Endothelial cell of umbilical vein (primary cell): ENCODE data around the gene ERLEC1. TPM values are rescaled to one million over a fixed set of nuclear protein-coding genes. Genes with fewer than 3 reads are reported as not detected.

Experiments
- BruUV-seq: library from RNA; stranded (reverse); fragments of 400-500 nt; replicated peaks from 2 replicates; lab custom pipeline; 2021; lab: Mats Ljungman, UMichigan
- CTCF ChIA-PET: fragments of 300-600, 350-600 bp; sonication (Branson Sonifier 250); formaldehyde crosslinking; loops from one replicate; lab custom pipeline; 2021; ENCODE audit warnings: antibody characterized with exemption, inconsistent platforms; lab: Charles Lee
- POLR2A ChIA-PET: fragments of 300-600, 350-600 bp; sonication (Branson Sonifier 250); formaldehyde crosslinking; loops from one replicate; lab custom pipeline; 2021; ENCODE audit warnings: antibody characterized with exemption, inconsistent platforms; lab: Charles Lee
- DNase-seq: peaks from one replicate; pipeline ENCODE4 v3.0.0-alpha.2; 2011; ENCODE audit warnings: low read depth, low spot score
- FAIRE-seq: peaks from 2 replicates; lab custom pipeline; 2011; peaks lifted over from hg19 to GRCh38; lab: Jason Lieb, UNC
- H2AFZ ChIP-seq: 2 replicates; pipeline ENCODE4 v1.6.0; 2012; ENCODE audit warnings: low read depth, low read length, control low read depth, inconsistent platforms
- H3K27ac ChIP-seq: 2 replicates; pipeline ENCODE4 v1.5.1; 2011; ENCODE audit warnings: low read depth, mild to moderate bottlenecking, control low read depth, low read length, moderate library complexity; ENCODE audit not compliant: insufficient read depth
- H3K27me3 ChIP-seq, 2 experiments: 2 replicates each; pipeline versions ENCODE4 v1.6.0 to v1.6.1; 2011; ENCODE audit warnings: low read length in 2 of 2, mixed read lengths in 1 of 2; ENCODE audit not compliant: control insufficient read depth in 2 of 2, insufficient read depth in 2 of 2
- H3K36me3 ChIP-seq, 2 experiments: 2 replicates in 1 of 2; 3 replicates in 1 of 2; pipeline ENCODE4 v1.5.1; 2011; ENCODE audit warnings: low read length in 2 of 2, mild to moderate bottlenecking in 1 of 2, moderate library complexity in 1 of 2; ENCODE audit not compliant: control insufficient read depth in 2 of 2, insufficient read depth in 2 of 2; ENCODE audit errors: extremely low read depth in 1 of 2
- H3K4me1 ChIP-seq: 3 replicates; pipeline ENCODE4 v1.5.1; 2011; ENCODE audit warnings: mild to moderate bottlenecking, low read length; ENCODE audit not compliant: control insufficient read depth, insufficient read depth; ENCODE audit errors: extremely low read depth
- H3K4me2 ChIP-seq: 2 replicates; pipeline ENCODE4 v1.6.1; 2011; ENCODE audit warnings: low read length, control low read depth, mixed read lengths; ENCODE audit not compliant: insufficient read depth
- H3K4me3 ChIP-seq, 3 experiments: fragments of 200-600 bp in 1 of 3; sonication (generic), shearing (Covaris generic) in 1 of 3; replicated peaks in 1 of 3; 2 replicates each; pipeline ENCODE4 v1.5.1; 2011 to 2016; ENCODE audit warnings: control low read depth in 3 of 3, low read length in 3 of 3, mild to moderate bottlenecking in 2 of 3, inconsistent platforms in 1 of 3, low read depth in 1 of 3, moderate library complexity in 1 of 3; ENCODE audit not compliant: insufficient read depth in 1 of 3
- H3K79me2 ChIP-seq: 2 replicates; pipeline ENCODE4 v1.6.0; 2012; ENCODE audit warnings: low read length, inconsistent platforms; ENCODE audit not compliant: control insufficient read depth, insufficient read depth
- H3K9ac ChIP-seq: replicated peaks from 2 replicates; pipeline ENCODE3; 2011; ENCODE audit warnings: low read length, control low read depth; ENCODE audit not compliant: insufficient read depth; ENCODE audit errors: extremely low read depth
- H3K9me1 ChIP-seq: replicated peaks from 3 replicates; pipeline ENCODE4 v1.6.0; 2011; ENCODE audit warnings: mild to moderate bottlenecking, low read length; ENCODE audit not compliant: control insufficient read depth, insufficient read depth; ENCODE audit errors: extremely low read depth
- H3K9me3 ChIP-seq: replicated peaks from 2 replicates; pipeline ENCODE4 v1.5.1; 2012; ENCODE audit warnings: low read length, inconsistent platforms; ENCODE audit not compliant: control insufficient read depth, insufficient read depth
- H4K20me1 ChIP-seq: replicated peaks from 2 replicates; pipeline ENCODE3; 2011; ENCODE audit warnings: mild to moderate bottlenecking, low read length; ENCODE audit not compliant: control insufficient read depth, insufficient read depth; ENCODE audit errors: extremely low read depth
- EZH2 ChIP-seq: IDR thresholded peaks from 2 replicates; pipeline ENCODE4 v1.6.1; 2012; ENCODE audit warnings: borderline replicate concordance, low read depth, mild to moderate bottlenecking, moderate library complexity, low read length, inconsistent platforms; ENCODE audit not compliant: severe bottlenecking
- FOS ChIP-seq: IDR thresholded peaks from 2 replicates; pipeline ENCODE4 v1.6.1; 2011; ENCODE audit warnings: mild to moderate bottlenecking, low read length, moderate library complexity, borderline replicate concordance; ENCODE audit not compliant: insufficient read depth
- GATA2 ChIP-seq: IDR thresholded peaks from 2 replicates; pipeline ENCODE4 v1.7.0; 2011; ENCODE audit warnings: low read depth, mild to moderate bottlenecking, moderate library complexity, mixed read lengths, low read length; ENCODE audit not compliant: insufficient read length, insufficient read depth
- JUN ChIP-seq: IDR thresholded peaks from 2 replicates; pipeline ENCODE4 v1.6.1; 2011; ENCODE audit warnings: borderline replicate concordance, low read depth; ENCODE audit not compliant: insufficient read length, insufficient read depth
- MYC ChIP-seq: IDR thresholded peaks from one replicate; pipeline ENCODE4 v1.6.1; 2011; ENCODE audit warnings: mild to moderate bottlenecking, low read depth, low read length
- POLR2A ChIP-seq: IDR thresholded peaks from 2 replicates; pipeline ENCODE4 v1.6.1; 2012; ENCODE audit warnings: low read depth, mild to moderate bottlenecking, control low read depth, low read length
- POLR2AphosphoS5 ChIP-seq: IDR thresholded peaks from 2 replicates; pipeline ENCODE4 v1.6.1; 2012; ENCODE audit warnings: low read depth, mild to moderate bottlenecking, control low read depth, low read length, moderate library complexity; ENCODE audit not compliant: insufficient read depth
- dilution Hi-C: fragments of 300-500 bp; cut with MboI; formaldehyde crosslinking; loops from one replicate; pipeline ENCODE4 v1.15.0; 2019; ENCODE audit warnings: low sequenced_read_pairs; ENCODE audit not compliant: extremely low pct_ligation_motif_present
- intact Hi-C: fragments of 100-400 bp; cut with micrococcal nuclease; formaldehyde crosslinking; loops from one replicate; pipeline ENCODE4 v1.10.0; 2022
- polyA plus RNA-seq, 4 experiments: library from polyadenylated mRNA; depleted of rRNA in 3 of 4; stranded (reverse) in 3 of 4; unstranded in 1 of 4; fragments of >200 nt; gene quantifications; 2 replicates each; pipeline versions ENCODE4 v1.2.1 to v1.2.3, GENCODE V29; 2011 to 2012; ENCODE audit warnings: missing spikeins in 1 of 4
- total RNA-seq: library from RNA; stranded (reverse); gene quantifications from 2 replicates; pipeline ENCODE4 v1.2.3, GENCODE V29; 2021
- TF ChIP-seq, protein P1 (sequence below), 2 donors: IDR thresholded peaks; 1 replicate in 1 of 2; 2 replicates in 1 of 2; pipeline ENCODE4 v1.5.1; 2011; ENCODE audit warnings: low read length in 2 of 2, mild to moderate bottlenecking in 2 of 2, moderate library complexity in 2 of 2, control low read depth in 1 of 2, inconsistent platforms in 1 of 2, low read depth in 1 of 2; ENCODE audit not compliant: insufficient read depth in 1 of 2; ENCODE audit errors: extremely low read depth in 1 of 2
- TF ChIP-seq, protein P2 (sequence below): IDR thresholded peaks from 2 replicates; pipeline ENCODE4 v1.6.1; 2011; ENCODE audit not compliant: insufficient read depth, insufficient read length

The ERLEC1 gene
- total and polyA plus RNA-seq, 2 donors (not counting 3 experiments of a cell fraction or from before 2014, with no cell fraction given), result 23.1 to 37.6 TPM

- no peak overlapping the region for H2AFZ ChIP-seq
- POLR2A ChIA-PET, result no interaction called here
- no TSS peak for BruUV-seq
- intact Hi-C loops (no loop called here), dilution Hi-C loops (no loop called here)
- peaks cover 7% of the 10 kb centered on the region in 2 experiments for H3K36me3 ChIP-seq
- H3K27me3 ChIP-seq, result no peaks in the 10 kb centered on the region
- no peak for FAIRE-seq
- DNase-seq, result no peak
- no peak overlapping the region for H3K4me2 ChIP-seq
- CTCF ChIA-PET, result no interaction called here
- H3K27ac ChIP-seq, result no peak overlapping the region
- no peaks in the 10 kb centered on the region for H3K9me3 ChIP-seq
- H4K20me1 ChIP-seq, result no peaks in the 10 kb centered on the region
- no peaks in the 10 kb centered on the region for H3K4me1 ChIP-seq
- H3K9me1 ChIP-seq, result no peaks in the 10 kb centered on the region
- H3K79me2 ChIP-seq, result no peaks in the 10 kb centered on the region
- no peak overlapping the region for H3K4me3 ChIP-seq
- no peak overlapping the region for H3K9ac ChIP-seq
- no peak for TF ChIP-seq POLR2AphosphoS5
- no peak for TF ChIP-seq JUN
- TF ChIP-seq, protein P1, sequence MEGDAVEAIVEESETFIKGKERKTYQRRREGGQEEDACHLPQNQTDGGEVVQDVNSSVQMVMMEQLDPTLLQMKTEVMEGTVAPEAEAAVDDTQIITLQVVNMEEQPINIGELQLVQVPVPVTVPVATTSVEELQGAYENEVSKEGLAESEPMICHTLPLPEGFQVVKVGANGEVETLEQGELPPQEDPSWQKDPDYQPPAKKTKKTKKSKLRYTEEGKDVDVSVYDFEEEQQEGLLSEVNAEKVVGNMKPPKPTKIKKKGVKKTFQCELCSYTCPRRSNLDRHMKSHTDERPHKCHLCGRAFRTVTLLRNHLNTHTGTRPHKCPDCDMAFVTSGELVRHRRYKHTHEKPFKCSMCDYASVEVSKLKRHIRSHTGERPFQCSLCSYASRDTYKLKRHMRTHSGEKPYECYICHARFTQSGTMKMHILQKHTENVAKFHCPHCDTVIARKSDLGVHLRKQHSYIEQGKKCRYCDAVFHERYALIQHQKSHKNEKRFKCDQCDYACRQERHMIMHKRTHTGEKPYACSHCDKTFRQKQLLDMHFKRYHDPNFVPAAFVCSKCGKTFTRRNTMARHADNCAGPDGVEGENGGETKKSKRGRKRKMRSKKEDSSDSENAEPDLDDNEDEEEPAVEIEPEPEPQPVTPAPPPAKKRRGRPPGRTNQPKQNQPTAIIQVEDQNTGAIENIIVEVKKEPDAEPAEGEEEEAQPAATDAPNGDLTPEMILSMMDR (IDR thresholded peaks at IDR 0.05; ENCODE audit: extremely low read depth in 1 of 2, insufficient read depth in 1 of 2, low read depth in 1 of 2, low read length in 2 of 2), result no peak
- TF ChIP-seq, protein P2, sequence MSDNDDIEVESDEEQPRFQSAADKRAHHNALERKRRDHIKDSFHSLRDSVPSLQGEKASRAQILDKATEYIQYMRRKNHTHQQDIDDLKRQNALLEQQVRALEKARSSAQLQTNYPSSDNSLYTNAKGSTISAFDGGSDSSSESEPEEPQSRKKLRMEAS, result no peak
- TF ChIP-seq EZH2, result no peak
- TF ChIP-seq FOS, result no peak
- no peak for TF ChIP-seq GATA2
- no peak for TF ChIP-seq MYC
- TF ChIP-seq POLR2A, result no peak
These were observed 32.1 kb downstream of the ERLEC1 start for GRCh38 chr2:53818854-53819435.
